Heart left ventricle (tissue), 13 donors: ENCODE results near the gene EMC9.

Experiments used
- POLR2A ChIP-seq, 2 donors: fragments of 450-650 bp; IDR thresholded peaks; one replicate each; pipeline ENCODE4 v1.6.1; 2017; ENCODE audit warnings: antibody characterized with exemption in 2 of 2, mild to moderate bottlenecking in 2 of 2, moderate library complexity in 2 of 2
- TF ChIP-seq, protein P1 (sequence below), 12 donors: fragments of 200-600 bp; sonication (generic) in 4 of 12; IDR thresholded peaks; one replicate each; pipeline versions ENCODE4 v1.5.0 to v1.8.0; 2018 to 2022; ENCODE audit warnings: antibody characterized with exemption in 12 of 12, mild to moderate bottlenecking in 5 of 12
- donor health status: ischemic (EF 13 %, LVEDD 7.1; RV severe dilation, severe dysfunction).
- donor health status: DM: no; HTN: yes; CAD: no.
- donor health status: DM: no; HTN: no; CAD: no.
- donor health status: ischemic (EF 25% LVEDD 6.9; RV normal size, moderate dysfunction).
- donor health status: ischemic (EF 25% LVEDD 5.7; RV mildly dilated, moderate dysfunction).
- donor health status: ischemic (EF 35%, LVEDD 5.7; RV mildly dilated, moderate dysfunction).
- donor health status: nonischemic (EF 11% LVEDD 7.7; RV severe dilation, severe dysfunction).
- donor health status: DM: yes; HTN: yes; CAD: no.
- donor health status: PGD.
- donor health status: ischemic (EF 29% LVEDD 5.4; RV normal size, mild dysfunction).
- donor health status: nonischemic (EF 23%, LVEDD 6.1; RV moderate dilation, normal function).

DNA sequence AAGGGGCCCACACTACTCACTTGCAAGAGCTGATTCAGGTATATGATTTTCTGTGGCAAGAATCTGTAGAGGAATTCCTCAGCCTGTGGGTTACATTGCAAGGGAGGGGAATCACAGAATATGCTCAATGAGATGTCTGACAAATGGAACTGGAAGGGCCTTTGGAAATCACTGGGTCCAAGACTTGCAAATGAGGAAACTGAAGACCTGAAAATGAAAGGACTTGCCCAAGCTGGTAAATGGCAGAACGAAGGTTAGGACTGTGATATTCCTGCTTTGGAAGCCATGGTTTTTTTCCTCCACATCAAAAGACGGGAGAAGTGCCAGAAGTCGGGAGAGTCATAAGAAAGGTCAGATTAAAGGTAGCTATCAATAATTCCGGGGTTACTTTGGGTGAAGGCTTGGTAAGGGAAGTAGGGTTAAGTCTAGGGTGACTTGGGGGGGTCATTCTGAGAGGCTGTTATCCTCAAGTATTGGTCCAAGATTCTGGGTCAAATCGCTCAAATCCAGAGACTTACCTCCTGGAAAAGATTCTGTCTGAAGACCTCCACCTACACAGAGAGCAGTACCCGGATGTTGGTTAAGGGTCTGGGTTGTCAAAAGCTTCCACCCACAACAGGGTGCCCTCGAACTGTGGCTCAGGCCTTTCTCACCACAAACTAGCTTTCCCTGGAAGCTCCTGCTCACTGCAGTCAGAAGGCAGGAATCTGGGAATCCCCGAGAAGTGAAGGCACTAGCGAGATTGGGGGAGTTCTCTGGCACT is 4.5 kb upstream of the EMC9 start:
- TF ChIP-seq POLR2A (IDR thresholded peaks at IDR 0.05): no peak
- TF ChIP-seq, protein P1, sequence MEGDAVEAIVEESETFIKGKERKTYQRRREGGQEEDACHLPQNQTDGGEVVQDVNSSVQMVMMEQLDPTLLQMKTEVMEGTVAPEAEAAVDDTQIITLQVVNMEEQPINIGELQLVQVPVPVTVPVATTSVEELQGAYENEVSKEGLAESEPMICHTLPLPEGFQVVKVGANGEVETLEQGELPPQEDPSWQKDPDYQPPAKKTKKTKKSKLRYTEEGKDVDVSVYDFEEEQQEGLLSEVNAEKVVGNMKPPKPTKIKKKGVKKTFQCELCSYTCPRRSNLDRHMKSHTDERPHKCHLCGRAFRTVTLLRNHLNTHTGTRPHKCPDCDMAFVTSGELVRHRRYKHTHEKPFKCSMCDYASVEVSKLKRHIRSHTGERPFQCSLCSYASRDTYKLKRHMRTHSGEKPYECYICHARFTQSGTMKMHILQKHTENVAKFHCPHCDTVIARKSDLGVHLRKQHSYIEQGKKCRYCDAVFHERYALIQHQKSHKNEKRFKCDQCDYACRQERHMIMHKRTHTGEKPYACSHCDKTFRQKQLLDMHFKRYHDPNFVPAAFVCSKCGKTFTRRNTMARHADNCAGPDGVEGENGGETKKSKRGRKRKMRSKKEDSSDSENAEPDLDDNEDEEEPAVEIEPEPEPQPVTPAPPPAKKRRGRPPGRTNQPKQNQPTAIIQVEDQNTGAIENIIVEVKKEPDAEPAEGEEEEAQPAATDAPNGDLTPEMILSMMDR (IDR thresholded peaks at IDR 0.05): no peak
